GM19193 (cell line): ENCODE data around the gene BABAM2.

ENCODE experiments used
- POLR2A ChIP-seq: IDR thresholded peaks from 4 replicates; pipeline ENCODE4 v1.6.1; 2011; ENCODE audit not compliant: insufficient read depth, insufficient read length; ENCODE audit errors: extremely low read depth

The BABAM2 gene

GRCh38 chr2:28271231-28271918, 380.8 kb downstream of the BABAM2 start:
- TF ChIP-seq POLR2A = no peak

GRCh38 chr2:28271919-28272250, 381.4 kb downstream of the BABAM2 start:
- TF ChIP-seq POLR2A = no peak

DNA sequence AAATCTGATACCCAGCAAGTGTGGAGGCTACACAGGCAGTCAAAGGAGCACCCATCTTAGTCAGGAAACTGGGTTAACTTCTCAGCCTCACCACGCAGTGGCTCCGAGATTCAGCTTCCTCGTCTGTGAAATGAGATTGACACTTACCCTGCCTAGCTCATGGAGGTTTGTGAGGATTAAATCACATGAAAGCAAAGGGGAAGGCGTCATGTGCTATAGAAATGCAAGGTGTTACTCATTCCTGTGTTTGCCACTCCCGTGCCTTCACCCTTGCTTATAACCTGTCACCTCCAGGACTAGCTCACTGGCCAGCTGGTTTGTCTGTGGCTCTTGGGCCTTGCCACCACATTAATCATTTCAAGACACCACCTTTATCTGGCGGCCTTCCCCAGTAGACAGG, 383.2 kb downstream of the BABAM2 start:
- TF ChIP-seq POLR2A = no peak

DNA sequence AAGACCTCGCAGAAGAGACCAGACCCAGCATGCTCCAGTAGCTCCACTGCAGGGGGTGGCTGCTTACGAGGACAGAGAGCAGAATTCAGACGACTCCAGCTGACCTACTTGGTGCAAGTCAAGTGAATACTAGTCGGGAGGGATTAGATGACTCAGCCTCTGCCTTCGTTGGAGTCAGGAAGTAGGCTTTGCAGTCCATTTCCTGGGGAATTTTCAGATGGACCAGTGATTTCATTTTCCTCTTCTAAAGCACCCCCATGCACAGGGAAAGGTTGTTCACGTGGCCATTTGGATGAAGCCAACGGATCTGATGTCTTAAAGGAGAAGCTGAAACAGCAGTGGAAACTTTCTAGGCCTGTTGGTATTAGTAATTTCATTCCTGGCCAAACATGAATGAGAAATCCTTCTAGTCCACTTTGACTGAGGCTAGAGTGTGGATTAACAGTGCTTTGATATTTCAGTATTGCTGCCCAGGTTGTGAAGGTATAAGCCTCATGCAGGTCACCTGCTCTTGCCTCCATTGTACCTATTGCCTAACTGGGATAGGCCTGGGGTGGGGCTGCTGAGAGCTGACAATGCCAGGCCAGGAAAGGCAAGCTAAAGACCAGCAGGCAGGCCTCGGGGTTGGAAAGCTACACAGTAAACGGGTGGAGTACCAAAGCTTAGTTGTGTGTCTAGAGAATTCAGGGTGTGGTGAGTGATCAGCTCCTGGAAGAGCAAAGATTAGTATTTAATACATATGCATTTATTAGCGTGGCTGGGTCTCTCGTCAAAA, 384.6 kb downstream of the BABAM2 start:
- TF ChIP-seq POLR2A = no peak

DNA sequence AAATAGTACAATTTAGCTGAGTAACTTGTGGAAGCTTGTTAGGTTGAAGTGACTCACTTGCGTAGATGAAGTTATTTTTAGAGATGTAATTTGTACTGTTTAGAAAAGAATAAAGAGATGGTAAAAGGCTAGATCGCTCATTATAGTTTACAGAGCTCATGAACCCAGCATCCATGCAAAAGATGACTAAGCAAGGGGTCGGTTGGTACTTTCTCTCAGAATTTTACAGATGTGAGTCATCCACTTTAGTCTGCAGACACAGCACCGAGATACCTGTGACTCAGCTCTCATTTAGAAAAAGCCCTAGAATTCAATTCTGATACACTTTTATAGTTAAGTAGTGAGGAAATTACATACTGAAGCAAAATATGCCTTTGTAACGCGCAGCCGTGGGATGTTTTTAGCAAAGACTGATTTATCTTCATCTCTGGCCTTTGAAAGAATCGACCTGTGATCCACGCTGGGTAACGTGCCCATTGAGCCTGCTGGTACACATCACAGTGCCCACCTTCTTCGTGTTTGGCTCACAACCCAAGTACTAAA, 385.6 kb downstream of the BABAM2 start:
- TF ChIP-seq POLR2A = no peak

GRCh38 chr2:28276807-28277206, 386.3 kb downstream of the BABAM2 start:
- TF ChIP-seq POLR2A = no peak

DNA sequence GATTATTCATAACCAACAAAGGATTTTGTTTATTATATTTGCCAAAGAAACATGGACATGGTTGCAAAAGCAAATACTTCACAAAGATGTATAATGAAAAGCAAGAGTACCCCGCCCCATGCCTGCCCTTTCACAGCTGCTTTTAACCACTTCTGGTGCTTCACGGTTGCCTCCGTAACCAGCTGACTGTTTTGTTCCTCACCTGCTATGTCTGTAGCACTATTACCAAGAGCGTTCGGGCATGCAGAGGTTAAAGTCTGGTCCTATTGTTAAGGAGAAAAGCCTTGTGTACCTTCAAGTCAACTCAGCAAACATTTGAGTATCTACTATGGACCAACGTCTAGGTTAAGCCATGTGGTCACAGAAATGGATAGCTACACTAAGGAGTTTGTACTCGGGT, 386.9 kb downstream of the BABAM2 start:
- no peak for TF ChIP-seq POLR2A

DNA sequence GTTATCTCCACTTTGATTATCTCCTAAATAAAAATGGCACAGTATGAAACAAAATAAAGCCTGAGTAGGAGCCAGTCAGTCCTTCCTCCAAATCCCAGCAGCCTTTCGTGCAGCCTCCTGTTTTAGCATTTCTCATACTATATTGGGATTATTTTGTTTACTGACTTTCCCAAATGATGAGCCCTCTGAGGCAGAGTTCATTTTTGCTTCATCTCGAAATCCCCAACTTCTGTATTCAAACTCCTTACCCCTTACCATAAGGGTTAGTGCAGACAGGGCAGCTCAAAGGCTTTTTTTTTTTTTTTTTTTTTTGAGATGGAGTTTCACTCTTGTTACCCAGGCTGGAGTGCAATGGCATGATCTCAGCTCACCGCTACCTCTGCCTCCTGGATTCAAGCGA, 388.8 kb downstream of the BABAM2 start:
- no peak for TF ChIP-seq POLR2A

GRCh38 chr2:28280619-28281018, 390.1 kb downstream of the BABAM2 start:
- no peak for TF ChIP-seq POLR2A

DNA sequence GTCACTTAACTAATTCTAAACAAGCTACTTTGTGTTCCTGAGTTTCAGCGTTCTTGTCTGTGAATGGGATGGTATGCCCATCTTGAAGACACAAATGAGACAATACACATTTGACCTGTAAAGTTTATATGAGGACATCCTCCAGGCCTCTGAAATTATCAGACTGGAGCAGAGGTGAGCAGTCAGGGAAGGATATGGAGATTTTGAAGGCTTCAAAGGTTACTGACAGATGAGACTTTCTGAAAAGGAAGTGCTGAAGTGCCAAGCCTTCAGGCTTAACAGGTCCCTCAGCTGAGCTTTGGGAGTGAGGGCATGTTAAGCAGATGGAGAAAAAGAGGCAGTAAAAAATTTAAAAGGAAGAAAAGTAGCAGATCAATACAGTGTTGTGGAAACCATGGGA, 391.2 kb downstream of the BABAM2 start:
- no peak for TF ChIP-seq POLR2A

DNA sequence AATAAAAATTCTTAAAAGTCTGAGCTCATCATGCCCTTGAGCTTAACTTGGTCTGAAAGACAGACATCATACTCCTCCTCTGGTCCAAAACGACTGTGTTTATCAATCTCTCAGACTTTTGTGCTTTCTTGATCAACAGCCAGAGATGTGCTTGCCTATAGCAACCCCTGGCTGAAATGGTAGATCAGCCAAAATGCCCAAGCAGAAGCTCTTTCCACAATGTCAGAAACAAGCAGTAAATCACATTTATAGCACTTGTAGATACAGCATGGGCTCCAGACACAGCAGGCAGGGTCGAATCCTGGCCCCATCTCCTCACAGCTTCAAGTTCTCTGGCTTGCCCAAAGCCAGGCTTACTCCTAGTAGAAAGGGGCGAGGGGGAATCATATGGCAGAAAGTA, 391.7 kb downstream of the BABAM2 start:
- no peak for TF ChIP-seq POLR2A

DNA sequence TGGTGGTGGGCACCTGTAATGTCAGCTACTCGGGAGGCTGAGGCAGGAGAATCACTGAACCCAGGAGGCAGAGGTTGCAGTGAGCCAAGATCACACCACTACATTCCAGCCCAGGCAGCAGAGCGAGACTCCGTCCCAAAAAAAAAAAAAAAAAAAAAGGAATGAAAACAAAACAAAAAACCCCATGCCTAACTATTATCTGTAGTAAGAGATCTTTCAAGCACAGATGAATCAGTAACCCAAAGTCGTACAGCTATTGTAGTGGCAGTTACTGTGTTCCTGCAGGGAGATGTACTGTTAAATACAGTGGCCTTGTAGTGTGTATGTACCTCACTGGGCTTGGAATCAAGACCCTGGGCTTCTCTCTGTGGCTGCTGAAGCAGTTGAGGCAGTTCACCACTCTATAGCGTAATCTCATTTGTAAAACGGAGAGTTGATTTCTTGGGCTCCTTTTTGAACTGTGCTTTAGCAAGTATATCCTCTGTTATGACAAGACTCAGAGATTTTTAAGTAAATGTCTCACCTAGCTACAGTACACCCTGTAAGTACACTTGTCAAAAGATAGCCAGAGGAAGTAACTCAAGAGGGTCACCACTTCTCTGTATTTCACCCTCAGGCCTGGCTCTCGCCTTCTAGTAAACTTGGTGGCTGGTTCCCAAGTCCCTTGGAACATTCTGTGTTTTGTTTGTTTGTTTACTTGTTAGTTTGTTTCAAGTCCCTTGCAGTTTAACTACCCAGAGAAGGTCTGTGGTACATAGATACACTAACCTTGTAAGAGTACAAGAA, 392.5 kb downstream of the BABAM2 start:
- TF ChIP-seq POLR2A = no peak

- no peak for TF ChIP-seq POLR2A
Measured at GRCh38 chr2:28283861-28284260, 393.3 kb downstream of the BABAM2 start.

DNA sequence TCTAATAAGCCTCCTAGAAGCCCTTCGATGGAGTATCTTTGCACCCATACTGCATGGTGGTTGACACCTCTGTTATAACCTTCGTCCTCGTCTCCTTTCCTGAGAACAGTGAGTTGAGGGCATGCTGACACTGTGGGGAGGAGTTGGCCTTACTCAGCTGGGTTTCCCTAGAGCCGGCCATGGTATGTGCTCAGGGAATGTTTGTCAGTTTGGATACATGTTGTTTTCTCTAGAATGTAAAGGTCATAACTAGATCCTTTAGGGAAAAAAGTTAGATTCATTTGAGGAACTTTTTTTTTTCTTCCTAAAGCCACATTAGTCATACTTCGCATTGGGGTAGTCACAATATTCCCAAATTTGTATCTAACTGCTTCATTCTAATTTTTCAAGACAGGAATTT, 396.1 kb downstream of the BABAM2 start:
- TF ChIP-seq POLR2A = no peak

- TF ChIP-seq POLR2A = no peak
Measured at GRCh38 chr2:28287256-28287915, 396.9 kb downstream of the BABAM2 start.

GRCh38 chr2:28288620-28289019, 398.1 kb downstream of the BABAM2 start:
- TF ChIP-seq POLR2A = no peak
